Stimulated activated CD4-positive, alpha-beta T cell treated with anti-CD3 and anti-CD28 coated beads, Interleukin-15, amount 100 ng/mL, for 48 hours (primary cell): ENCODE results near the gene ERG.

ENCODE experiments used
- DNase-seq, 2 donors: peaks; one replicate each; pipeline ENCODE4 v3.0.0-alpha.2; 2020; ENCODE audit warnings: low read depth in 2 of 2

The ERG gene

GRCh38 chr21:38474124-38474523 is 24.2 kb downstream of the ERG start:
- DNase-seq: no peak

GRCh38 chr21:38472412-38473108 is 25.7 kb downstream of the ERG start:
- no peak for DNase-seq

DNA sequence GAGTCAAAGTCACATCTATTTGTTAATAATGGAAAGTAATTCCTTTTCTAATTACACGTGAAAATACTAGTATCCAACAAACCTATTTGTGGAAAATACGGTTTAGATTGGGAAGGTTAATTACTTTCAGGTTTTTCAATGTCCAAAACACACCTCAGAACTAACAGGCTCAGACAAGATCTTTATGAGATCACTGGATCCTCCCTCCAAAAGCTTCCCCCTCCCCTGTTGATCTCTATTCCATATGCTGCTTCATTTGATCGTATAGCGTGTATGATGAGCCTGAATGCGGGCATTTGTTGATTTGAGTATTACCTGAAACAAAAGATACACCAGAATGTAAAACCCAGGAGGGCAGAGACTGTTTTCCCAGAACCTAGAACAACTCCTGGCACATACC is 26.5 kb downstream of the ERG start:
- no peak for DNase-seq

- DNase-seq: no peak
These were observed 27.5 kb downstream of the ERG start for GRCh38 chr21:38470755-38471154.

DNA sequence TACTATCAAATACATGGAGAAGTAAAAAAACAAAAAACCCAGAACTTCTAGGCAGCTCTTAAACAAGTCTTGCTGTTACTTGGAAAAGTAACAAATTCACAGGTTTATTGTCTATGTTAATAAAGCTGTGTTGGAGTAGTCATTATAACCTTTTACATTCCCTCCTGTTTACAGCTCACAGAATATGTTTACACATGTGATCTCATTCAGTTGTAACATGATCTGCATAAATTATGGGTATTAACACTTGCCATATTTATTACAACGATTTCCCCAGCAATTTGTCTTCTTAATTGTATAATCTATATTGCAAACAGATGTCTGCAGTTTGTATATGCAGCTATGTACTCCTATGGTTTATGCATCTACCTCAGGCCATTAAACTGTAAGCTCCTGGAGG is 28.6 kb downstream of the ERG start:
- DNase-seq: no peak

DNA sequence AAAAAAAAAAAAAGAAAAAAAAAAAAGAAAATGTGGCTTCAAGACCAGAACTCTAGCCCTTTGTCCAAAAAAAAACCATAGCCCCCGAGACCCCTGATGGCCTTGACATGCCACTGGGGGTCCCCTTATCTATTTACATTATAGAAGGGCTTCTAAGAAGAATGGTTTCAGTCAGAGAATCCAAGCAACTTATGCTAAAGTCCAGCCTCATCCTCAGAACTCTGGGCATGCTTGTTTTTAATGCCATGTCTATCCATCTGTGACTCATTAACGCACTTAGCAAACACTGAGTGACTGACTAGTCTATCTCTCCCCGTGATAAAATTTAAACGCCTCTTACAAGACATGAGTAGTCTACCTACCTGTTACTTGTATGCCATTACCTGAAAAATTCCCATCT is 29.3 kb downstream of the ERG start:
- DNase-seq: no peak

DNA sequence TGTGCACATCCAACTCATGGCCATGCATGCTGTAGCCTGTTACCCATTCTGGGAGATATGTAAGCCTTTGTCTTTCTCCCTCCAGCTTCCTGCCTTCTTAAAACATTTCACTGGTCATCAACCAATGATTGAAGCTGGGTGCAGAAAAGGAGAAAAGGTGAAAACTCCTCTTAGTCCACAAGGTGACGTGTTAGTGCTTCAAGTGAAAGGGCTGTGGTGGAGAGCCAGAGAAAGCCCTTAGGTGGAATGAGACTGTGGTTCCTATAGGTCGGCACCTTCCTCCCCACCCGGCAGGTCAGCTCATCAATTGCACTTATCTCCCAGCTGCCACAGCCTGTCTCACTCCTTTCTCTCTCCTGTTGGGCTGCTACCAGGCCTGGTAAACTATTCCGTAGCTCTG is 30.4 kb downstream of the ERG start:
- DNase-seq: no peak

DNA sequence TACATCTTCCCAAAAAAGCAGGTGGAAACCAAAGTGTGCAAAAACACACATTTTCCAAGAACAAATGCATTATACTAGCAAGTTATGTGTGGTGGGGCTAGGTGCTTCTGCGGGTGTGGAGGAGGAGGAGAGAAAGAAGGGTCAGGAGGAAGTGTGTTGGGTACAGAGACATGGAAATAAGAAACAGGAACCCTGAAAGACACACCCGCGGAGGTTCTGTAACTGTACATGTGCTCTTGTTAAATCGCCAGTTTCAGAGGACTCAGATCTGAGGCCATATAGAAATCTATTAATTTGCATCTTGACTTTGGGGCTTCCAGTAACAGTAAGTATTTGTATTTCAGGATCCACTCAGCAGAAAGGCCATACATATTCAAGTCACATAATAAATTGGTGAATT is 30.9 kb downstream of the ERG start:
- DNase-seq: no peak

GRCh38 chr21:38460171-38460742 is 38.0 kb downstream of the ERG start:
- DNase-seq: no peak

- DNase-seq: no peak
These were observed 38.8 kb downstream of the ERG start for GRCh38 chr21:38459490-38459889.

DNA sequence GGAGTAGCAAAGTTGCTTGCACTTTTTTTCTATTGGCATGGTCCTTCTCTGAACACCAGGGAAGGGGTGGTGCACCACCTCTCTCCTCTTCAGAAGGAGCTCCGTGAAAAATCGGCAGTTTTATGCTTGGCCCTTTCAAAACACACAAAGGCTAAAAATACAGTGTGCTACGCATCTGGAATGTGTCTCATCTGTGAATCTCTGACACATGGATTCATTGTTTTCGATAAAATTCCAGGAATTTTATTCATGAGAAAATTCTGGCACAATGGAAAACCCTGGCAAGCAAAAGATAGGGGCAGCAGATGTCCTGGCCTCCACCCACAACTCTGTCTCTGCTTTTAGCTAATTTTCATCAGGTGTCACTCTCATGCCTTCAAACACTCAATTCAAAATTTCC is 42.9 kb downstream of the ERG start:
- no peak for DNase-seq

- no peak for DNase-seq
These were observed 43.6 kb downstream of the ERG start for GRCh38 chr21:38454702-38455101.

- DNase-seq: no peak
These were observed 44.1 kb downstream of the ERG start for GRCh38 chr21:38454161-38454560.

DNA sequence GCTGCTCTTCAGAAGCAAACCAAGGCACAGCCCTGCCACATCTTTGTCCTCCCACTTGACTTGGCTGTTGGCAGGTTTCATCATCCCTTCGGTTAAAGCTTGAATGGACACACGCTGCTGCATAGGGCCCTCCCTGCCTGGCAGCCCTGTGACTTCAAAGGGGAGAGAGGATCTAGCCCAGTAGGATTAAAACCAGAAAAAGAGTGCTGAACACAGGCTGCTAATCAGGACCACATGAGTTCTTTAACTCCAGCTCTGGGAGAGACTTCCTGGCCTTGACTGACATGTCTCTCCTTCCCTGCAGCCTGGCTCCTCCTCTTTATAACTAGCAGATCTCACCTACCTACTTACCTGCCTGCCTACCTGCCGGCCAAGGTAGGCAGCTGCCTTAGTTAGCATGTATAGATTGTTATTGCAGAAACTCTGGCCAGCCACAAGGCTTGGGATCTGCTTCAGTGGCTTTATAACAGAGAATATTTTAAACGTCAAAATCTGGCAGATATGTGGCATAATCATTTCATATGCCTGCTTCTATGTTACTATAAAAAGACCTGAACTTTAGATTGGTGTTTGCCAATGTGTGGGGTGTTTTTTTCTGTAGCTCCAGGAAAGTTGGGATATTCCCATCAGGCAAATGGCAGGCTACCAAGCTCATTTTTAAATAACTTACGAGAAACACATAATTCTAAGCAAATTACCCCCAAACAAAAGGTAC is 49.4 kb downstream of the ERG start:
- DNase-seq: no peak

DNA sequence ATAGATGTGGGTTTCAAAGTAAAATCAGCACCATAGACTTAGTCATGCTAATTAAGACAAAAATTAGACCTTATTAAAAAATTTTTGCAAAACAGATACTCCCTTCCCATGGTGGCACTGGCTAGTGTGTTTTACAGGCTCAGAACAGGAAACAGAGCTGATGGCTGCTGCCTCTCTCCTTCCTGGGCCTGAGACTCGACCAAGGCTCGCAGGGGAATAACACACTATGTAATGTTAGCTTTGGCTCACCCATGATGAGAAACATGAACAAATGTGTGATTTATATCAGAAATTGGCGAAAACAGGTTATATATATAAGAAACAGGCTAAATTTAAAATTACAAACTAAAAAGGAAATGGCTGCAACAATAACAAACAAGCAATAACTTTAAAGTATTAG is 50.7 kb downstream of the ERG start:
- no peak for DNase-seq

- no peak for DNase-seq
These were observed 53.6 kb downstream of the ERG start for GRCh38 chr21:38444691-38445090.

GRCh38 chr21:38443110-38443509 is 55.2 kb downstream of the ERG start:
- DNase-seq: no peak

GRCh38 chr21:38441153-38441552 is 57.1 kb downstream of the ERG start:
- DNase-seq: no peak

DNA sequence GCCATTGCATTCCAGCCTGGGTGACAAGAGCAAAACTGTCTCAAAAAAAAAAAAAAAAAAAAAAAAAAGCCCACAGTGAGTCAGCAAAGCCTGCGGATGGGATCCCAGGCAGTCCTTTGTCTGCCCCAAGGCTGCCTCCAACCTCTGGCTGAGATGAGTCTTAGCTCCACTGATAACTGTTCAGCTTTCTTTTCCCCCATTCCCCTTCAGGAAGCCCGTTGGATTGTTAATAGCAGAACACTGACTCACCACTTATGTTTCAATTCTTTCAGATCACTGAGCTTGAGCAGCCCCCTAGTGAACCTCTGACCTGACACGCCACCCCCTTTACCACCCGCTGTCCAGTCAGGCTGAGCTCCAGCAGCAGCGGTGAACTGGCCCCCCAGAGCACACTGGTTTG is 57.5 kb downstream of the ERG start:
- DNase-seq: no peak

- no peak for DNase-seq
These were observed 58.3 kb downstream of the ERG start for GRCh38 chr21:38439957-38440356.

DNA sequence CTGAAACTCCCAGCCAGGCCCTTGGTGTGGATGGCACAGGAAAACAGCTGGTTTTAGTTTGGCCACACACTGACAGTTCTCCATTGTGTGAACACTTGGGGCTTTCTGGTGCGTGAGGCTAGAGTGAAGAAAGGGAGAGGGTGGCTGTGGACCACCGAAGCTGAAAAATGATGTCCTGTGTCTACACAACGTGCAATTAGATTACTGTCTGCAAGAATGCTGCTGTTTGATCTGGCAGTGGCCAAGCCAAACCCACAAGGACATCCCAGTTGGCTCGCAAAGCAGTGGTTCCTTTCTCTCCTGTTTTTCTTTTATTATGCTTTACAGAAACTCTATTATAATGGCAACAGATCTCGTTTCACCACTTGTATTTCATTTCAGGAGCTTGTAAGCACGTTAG is 58.9 kb downstream of the ERG start:
- DNase-seq: no peak

- no peak for DNase-seq
These were observed 59.8 kb downstream of the ERG start for GRCh38 chr21:38438462-38438893.

- DNase-seq: no peak
These were observed 61.9 kb downstream of the ERG start for GRCh38 chr21:38436341-38436740.
